ENCODE data around the gene CLIP3.
"Not testable (repeated sequence)": the region's sequence is repeated elsewhere in the genome, so short reads cannot be mapped to it uniquely, and the experiment has no call there.

CLIP3 gene

GRCh38 chr19:36079389-36079945 is 46.8 kb upstream of the CLIP3 start:
- no peak overlapping the region for H3K4me3 ChIP-seq (ENCODE audit: low read length)
- H3K9ac ChIP-seq (ENCODE audit: low read length): no peak overlapping the region
- no peak overlapping the region for H2AFZ ChIP-seq (ENCODE audit: low read depth, low read length)
- no peak overlapping the region for H3K4me2 ChIP-seq (ENCODE audit: low read length)
- TF ChIP-seq EZH2phosphoT487 (IDR thresholded peaks at IDR 0.05; ENCODE audit: low read depth): no peak
- no peak for TF ChIP-seq CTCF (IDR thresholded peaks at IDR 0.05; ENCODE audit: low read depth, low read length)
- no peaks in the 10 kb centered on the region for H3K4me1 ChIP-seq (ENCODE audit: low read length)
- no peaks in the 10 kb centered on the region for H4K20me1 ChIP-seq (ENCODE audit: insufficient read depth, low read length)
- peaks cover 39% of the 10 kb centered on the region for H3K36me3 ChIP-seq (replicated peaks; ENCODE audit: low read depth, low read length)
- no peak overlapping the region for H3K27ac ChIP-seq (ENCODE audit: low read length)
- H3K79me2 ChIP-seq (ENCODE audit: low read length): no peaks in the 10 kb centered on the region
- no peaks in the 10 kb centered on the region for H3K27me3 ChIP-seq (ENCODE audit: low read depth, low read length)
- no peaks in the 10 kb centered on the region for H3K9me3 ChIP-seq (ENCODE audit: insufficient read depth, low read length)

DNA sequence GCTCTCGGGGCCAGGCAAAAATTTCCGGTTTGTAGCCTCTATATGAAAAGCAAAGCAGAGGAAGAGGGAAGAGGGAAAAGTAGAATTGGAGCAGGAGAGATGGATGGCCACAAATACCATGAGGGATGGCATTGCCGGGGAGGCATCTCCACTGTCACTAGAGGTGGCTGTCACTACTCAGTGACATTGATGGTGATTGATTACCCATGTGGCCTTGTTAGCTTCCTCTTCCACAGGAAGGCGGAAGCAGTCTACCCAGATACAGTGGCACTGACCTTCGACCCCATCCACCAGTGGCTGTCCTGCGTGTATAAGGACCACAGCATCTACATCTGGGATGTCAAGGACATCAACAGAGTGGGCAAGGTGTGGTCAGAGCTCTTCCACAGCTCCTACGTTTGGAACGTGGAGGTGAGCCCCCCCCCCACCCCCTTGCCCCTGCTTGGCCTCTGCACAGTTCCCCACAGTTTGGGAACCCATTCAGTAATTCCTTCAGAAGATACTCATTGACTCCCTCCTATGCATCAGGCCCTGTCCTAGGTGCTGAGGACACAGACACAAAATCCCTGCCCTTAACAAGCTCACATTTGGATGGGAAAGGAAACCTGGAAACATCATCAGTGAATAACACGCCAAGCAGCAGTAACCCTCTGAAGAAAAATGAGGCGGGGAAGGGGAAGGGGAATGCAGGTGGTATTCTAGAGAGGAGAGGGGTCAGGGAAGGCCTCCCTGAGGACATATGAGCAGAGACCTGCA is 40.6 kb upstream of the CLIP3 start:
- Histone ChIP-seq H3K79me2 (ENCODE audit: low read length) (no peaks in the 10 kb centered on the region), H3K27me3 (ENCODE audit: low read depth, low read length) (no peaks in the 10 kb centered on the region), H3K4me2 (ENCODE audit: low read length) (no peak overlapping the region), H4K20me1 (ENCODE audit: insufficient read depth, low read length) (no peaks in the 10 kb centered on the region), H3K27ac (ENCODE audit: low read length) (no peak overlapping the region), H3K9me3 (ENCODE audit: insufficient read depth, low read length) (no peaks in the 10 kb centered on the region), H2AFZ (ENCODE audit: low read depth, low read length) (no peak overlapping the region), H3K4me1 (ENCODE audit: low read length) (no peaks in the 10 kb centered on the region), H3K4me3 (ENCODE audit: low read length) (no peak overlapping the region), H3K36me3 (replicated peaks; ENCODE audit: low read depth, low read length) (peaks cover 23% of the 10 kb centered on the region), H3K9ac (ENCODE audit: low read length) (no peak overlapping the region)
- TF ChIP-seq EZH2phosphoT487 (IDR thresholded peaks at IDR 0.05; ENCODE audit: low read depth): no peak
- TF ChIP-seq CTCF (IDR thresholded peaks at IDR 0.05; ENCODE audit: low read depth, low read length): no peak

- Histone ChIP-seq H3K4me1 (ENCODE audit: low read length) (no peaks in the 10 kb centered on the region), H3K4me2 (ENCODE audit: low read length) (no peak overlapping the region), H3K9ac (ENCODE audit: low read length) (no peak overlapping the region), H3K36me3 (replicated peaks; ENCODE audit: low read depth, low read length) (peaks cover 33% of the 10 kb centered on the region), H3K27me3 (ENCODE audit: low read depth, low read length) (no peaks in the 10 kb centered on the region), H2AFZ (ENCODE audit: low read depth, low read length) (no peak overlapping the region), H3K9me3 (ENCODE audit: insufficient read depth, low read length) (no peaks in the 10 kb centered on the region), H3K79me2 (ENCODE audit: low read length) (no peaks in the 10 kb centered on the region), H3K27ac (ENCODE audit: low read length) (no peak overlapping the region), H4K20me1 (ENCODE audit: insufficient read depth, low read length) (no peaks in the 10 kb centered on the region), H3K4me3 (ENCODE audit: low read length) (no peak overlapping the region)
- no peak for TF ChIP-seq CTCF (IDR thresholded peaks at IDR 0.05; ENCODE audit: low read depth, low read length)
- no peak for TF ChIP-seq EZH2phosphoT487 (IDR thresholded peaks at IDR 0.05; ENCODE audit: low read depth)
Measured at GRCh38 chr19:36072081-36072480, 39.4 kb upstream of the CLIP3 start.

DNA sequence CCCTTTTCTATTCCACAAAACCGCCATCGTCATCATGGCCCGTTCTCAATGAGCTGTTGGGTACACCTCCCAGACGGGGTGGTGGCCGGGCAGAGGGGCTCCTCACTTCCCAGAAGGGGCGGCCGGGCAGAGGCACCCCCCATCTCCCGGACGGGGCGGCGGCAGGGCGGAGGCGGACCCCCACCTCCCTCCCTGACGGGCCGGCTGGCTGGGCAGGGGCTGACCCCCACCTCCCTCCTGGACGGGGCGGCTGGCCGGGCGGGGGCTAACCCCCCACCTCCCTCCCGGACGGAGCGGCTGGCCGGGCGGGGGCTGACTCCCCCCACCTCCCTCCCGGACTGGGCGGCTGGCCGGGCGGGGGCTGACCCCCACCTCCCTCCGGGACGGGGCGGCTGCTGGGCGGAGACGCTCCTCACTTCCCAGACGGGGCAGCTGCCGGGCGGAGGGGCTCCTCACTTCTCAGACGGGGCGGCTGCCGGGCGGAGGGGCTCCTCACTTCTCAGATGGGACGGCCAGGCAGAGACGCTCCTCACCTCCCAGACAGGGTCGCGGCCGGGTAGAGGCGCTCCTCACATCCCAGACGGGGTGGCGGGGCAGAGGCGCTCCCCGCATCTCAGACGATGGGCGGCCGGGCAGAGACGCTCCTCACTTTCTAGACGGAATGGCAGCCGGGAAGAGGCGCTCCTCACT is 36.3 kb upstream of the CLIP3 start:
- not testable (repeated sequence) for H4K20me1 ChIP-seq (ENCODE audit: insufficient read depth, low read length)

More for the DNA sequence above, 36.3 kb upstream of the CLIP3 start:
- not testable (repeated sequence) for H3K4me3 ChIP-seq (ENCODE audit: low read length); H3K4me1 ChIP-seq (ENCODE audit: low read length); H3K9ac ChIP-seq (ENCODE audit: low read length); H2AFZ ChIP-seq (ENCODE audit: low read depth, low read length); H3K27ac ChIP-seq (ENCODE audit: low read length); H3K9me3 ChIP-seq (ENCODE audit: insufficient read depth, low read length); H3K79me2 ChIP-seq (ENCODE audit: low read length); H3K27me3 ChIP-seq (ENCODE audit: low read depth, low read length); H3K4me2 ChIP-seq (ENCODE audit: low read length)
- peaks cover 44% of the 10 kb centered on the region for H3K36me3 ChIP-seq (replicated peaks; ENCODE audit: low read depth, low read length)

Measured in OCI-LY3 (cell line).